GM18517 (cell line): ENCODE data around the gene SOX10.
"Not testable (repeated sequence)": the region's sequence is repeated elsewhere in the genome, so short reads cannot be mapped to it uniquely, and the experiment has no call there.

ENCODE experiments used
- ATAC-seq: cut with Tn5 transposase; IDR thresholded peaks from one replicate; pipeline ENCODE4 v1.9.1; 2021; ENCODE audit warnings: mild to moderate bottlenecking, moderate library complexity; ENCODE audit not compliant: unreplicated experiment

The SOX10 gene

GRCh38 chr22:37967637-37968451 lies 16.5 kb downstream of the SOX10 start:
- no peak for ATAC-seq

- ATAC-seq, result no peak
These were observed 17.2 kb downstream of the SOX10 start for GRCh38 chr22:37967147-37967546.

GRCh38 chr22:37965940-37966664 lies 18.3 kb downstream of the SOX10 start:
- no peak for ATAC-seq

GRCh38 chr22:37961062-37961461 lies 23.3 kb downstream of the SOX10 start:
- ATAC-seq, result no peak

- no peak for ATAC-seq
These were observed 25.0 kb downstream of the SOX10 start for GRCh38 chr22:37959231-37959825.

- no peak for ATAC-seq
These were observed 27.1 kb downstream of the SOX10 start for GRCh38 chr22:37957232-37957631.

- ATAC-seq, result not testable (repeated sequence)
These were observed 28.4 kb downstream of the SOX10 start for GRCh38 chr22:37955825-37956397.

- no peak for ATAC-seq
These were observed 29.7 kb downstream of the SOX10 start for GRCh38 chr22:37954686-37955085.

- peak; percentile 71 for ATAC-seq
These were observed 30.7 kb downstream of the SOX10 start, which contains the start of the genes C22orf23 and POLR2F for GRCh38 chr22:37953437-37954179. Gene C22orf23, minus strand, starts transcription at chr22:37953601. Its CDS starts 452 bp downstream, at chr22:37953149. Gene POLR2F, plus strand, starts transcription at chr22:37953699. Its CDS starts 89 bp downstream, at chr22:37953788.

- ATAC-seq, result no peak
These were observed 31.3 kb downstream of the SOX10 start for GRCh38 chr22:37953062-37953436.

GRCh38 chr22:37952629-37953028 lies 31.7 kb downstream of the SOX10 start:
- ATAC-seq, result not testable (repeated sequence)

- no peak for ATAC-seq
These were observed 33.0 kb downstream of the SOX10 start for GRCh38 chr22:37951305-37951704.

- not testable (repeated sequence) for ATAC-seq
These were observed 37.1 kb downstream of the SOX10 start for GRCh38 chr22:37947142-37947795.

- ATAC-seq, result not testable (repeated sequence)
These were observed 39.9 kb downstream of the SOX10 start for GRCh38 chr22:37944423-37944822.

GRCh38 chr22:37943825-37944198 lies 40.5 kb downstream of the SOX10 start:
- ATAC-seq, result no peak

- ATAC-seq, result no peak
These were observed 41.1 kb downstream of the SOX10 start for GRCh38 chr22:37943136-37943824.

- no peak for ATAC-seq
These were observed 42.2 kb downstream of the SOX10 start for GRCh38 chr22:37942133-37942532.

- ATAC-seq, result no peak
These were observed 43.5 kb downstream of the SOX10 start for GRCh38 chr22:37940698-37941376.
